ENCODE results near the gene TAOK1. TPM values are rescaled to one million over a fixed set of nuclear protein-coding genes. Genes with fewer than 3 reads are reported as not detected.
A peak's percentile ranks its signal among the peaks of the same experiment; 100 is the strongest.

TAOK1 gene
- total and polyA plus RNA-seq, 2 experiments from 2014 or later = 5.2 to 46.1 TPM

DNA sequence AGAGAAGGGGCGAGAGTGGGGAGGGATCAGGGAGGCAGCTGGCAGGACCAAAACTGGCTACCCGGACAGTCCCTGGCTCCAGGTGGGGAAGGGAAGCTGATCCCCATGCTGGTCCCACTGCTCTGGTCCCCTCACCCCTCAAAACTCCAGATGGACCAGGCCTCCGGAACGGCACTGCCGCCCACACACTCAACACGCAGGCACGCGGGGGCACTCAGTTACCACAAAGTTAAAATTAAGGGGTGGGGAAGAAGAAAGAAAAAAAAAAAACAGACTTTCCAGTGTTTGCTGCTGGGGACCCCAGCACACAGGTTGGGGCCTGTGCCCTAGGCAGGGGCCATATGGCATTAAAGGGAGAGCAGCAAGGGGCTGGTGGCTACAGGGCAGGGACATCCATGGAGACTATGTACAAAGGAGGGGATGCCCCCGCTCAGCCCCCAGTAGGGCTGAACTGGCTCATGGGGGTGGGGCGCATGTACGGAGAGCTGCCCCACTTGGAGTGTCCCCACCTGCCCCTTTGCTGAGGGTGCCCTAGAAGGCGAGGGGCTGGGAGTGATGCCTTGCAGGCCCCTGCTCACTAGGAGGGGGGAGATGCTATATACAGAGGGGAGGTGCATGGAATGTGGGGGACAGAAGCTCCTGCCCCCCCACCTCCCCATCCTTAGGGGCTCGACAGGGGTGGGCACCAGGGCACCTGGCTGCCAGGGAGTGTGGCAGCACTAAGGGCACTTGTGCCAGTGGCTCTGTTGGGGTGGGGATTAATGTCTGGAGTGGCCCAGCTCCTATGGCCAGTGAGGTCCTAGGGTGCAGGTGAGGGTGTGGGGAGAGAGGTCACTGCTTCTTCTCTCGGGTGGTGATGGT, 183.9 kb downstream of the TAOK1 start:
- Histone ChIP-seq H3K79me2 (peaks cover 25% of the 10 kb centered on the region), H3K27ac (peak overlapping the region; percentile 91), H2AFZ (no peak overlapping the region), H3K27me3 (no peaks in the 10 kb centered on the region), H3K4me3 (no peak overlapping the region), H3K4me1 (ENCODE audit: insufficient read depth) (peaks cover 26% of the 10 kb centered on the region), H3K36me3 (replicated peaks; ENCODE audit: insufficient read depth, low read depth) (no peaks in the 10 kb centered on the region), H3K4me2 (no peak overlapping the region), H4K20me1 (ENCODE audit: insufficient read depth, poor library complexity, severe bottlenecking) (no peaks in the 10 kb centered on the region), H3K9me3 (ENCODE audit: low read depth) (no peaks in the 10 kb centered on the region), H3K9me2 (replicated peaks; ENCODE audit: insufficient read depth) (no peaks in the 10 kb centered on the region)
- TF ChIP-seq EZH2 (IDR thresholded peaks at IDR 0.05; ENCODE audit: borderline replicate concordance) (no peak), EZH2phosphoT487 (IDR thresholded peaks at IDR 0.05; ENCODE audit: low read depth, severe bottlenecking, unreplicated experiment) (no peak)
- TF ChIP-seq, protein P1, sequence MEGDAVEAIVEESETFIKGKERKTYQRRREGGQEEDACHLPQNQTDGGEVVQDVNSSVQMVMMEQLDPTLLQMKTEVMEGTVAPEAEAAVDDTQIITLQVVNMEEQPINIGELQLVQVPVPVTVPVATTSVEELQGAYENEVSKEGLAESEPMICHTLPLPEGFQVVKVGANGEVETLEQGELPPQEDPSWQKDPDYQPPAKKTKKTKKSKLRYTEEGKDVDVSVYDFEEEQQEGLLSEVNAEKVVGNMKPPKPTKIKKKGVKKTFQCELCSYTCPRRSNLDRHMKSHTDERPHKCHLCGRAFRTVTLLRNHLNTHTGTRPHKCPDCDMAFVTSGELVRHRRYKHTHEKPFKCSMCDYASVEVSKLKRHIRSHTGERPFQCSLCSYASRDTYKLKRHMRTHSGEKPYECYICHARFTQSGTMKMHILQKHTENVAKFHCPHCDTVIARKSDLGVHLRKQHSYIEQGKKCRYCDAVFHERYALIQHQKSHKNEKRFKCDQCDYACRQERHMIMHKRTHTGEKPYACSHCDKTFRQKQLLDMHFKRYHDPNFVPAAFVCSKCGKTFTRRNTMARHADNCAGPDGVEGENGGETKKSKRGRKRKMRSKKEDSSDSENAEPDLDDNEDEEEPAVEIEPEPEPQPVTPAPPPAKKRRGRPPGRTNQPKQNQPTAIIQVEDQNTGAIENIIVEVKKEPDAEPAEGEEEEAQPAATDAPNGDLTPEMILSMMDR (IDR thresholded peaks at IDR 0.05; ENCODE audit: poor library complexity) = no peak
- 91% methylated on average over 13 of the region's 14 CpGs for WGBS (ENCODE audit: low lambda C conversion rate, missing lambda C conversion rate)
- no peak for DNase-seq (ENCODE audit: low spot score)

DNA sequence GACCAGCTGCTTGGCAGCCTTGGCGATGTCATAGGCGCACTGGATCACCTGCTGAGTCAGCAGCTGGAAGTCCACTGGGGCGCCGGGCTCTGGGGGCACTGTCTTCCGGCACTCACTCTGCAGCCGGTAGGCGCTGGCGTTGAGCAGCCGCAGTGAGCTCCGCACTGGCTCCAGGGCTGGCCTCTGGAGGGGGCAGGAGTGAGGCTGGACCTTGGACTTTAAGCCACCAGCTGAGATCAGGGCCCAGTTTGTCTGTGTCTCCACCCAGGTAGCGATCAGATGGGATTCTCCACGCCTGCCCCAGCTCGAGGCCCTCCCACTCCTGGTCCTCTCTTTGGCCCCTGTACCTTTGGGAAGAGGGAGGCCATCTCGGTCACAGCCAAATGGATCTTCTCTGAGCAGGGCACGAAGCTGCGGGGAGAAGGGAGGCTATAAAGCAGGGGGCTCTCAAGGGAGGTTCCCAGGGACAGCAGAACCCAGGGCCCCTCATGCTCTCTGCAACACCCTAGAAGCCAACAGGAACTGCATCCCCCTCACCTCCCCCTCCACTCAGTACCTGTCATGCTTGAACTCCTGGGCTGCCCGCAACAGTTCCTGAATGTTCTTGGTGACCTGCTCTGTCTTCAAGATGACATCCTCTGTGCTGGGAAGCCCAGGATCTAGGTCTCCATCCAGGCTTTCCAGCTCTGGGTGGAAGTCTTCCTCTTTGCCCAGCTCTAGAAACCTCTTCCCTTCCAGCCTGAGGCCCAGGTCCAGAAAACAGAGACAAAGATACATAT, 184.8 kb downstream of the TAOK1 start:
- peak; percentile 91 for DNase-seq (ENCODE audit: low spot score)
- Histone ChIP-seq H3K4me2 (peak overlapping the region; percentile 40), H3K9me2 (replicated peaks; ENCODE audit: insufficient read depth) (no peaks in the 10 kb centered on the region), H3K36me3 (replicated peaks; ENCODE audit: insufficient read depth, low read depth) (no peaks in the 10 kb centered on the region), H2AFZ (no peak overlapping the region), H3K4me1 (ENCODE audit: insufficient read depth) (peaks cover 19% of the 10 kb centered on the region), H3K27ac (peak overlapping the region; percentile 91), H3K4me3 (no peak overlapping the region), H3K27me3 (no peaks in the 10 kb centered on the region), H3K9me3 (ENCODE audit: low read depth) (no peaks in the 10 kb centered on the region), H3K79me2 (peaks cover 17% of the 10 kb centered on the region), H4K20me1 (ENCODE audit: insufficient read depth, poor library complexity, severe bottlenecking) (no peaks in the 10 kb centered on the region)
- 67% methylated on average over 17 of the region's 17 CpGs for WGBS (ENCODE audit: low lambda C conversion rate, missing lambda C conversion rate)
- TF ChIP-seq EZH2phosphoT487 (IDR thresholded peaks at IDR 0.05; ENCODE audit: low read depth, severe bottlenecking, unreplicated experiment) (no peak), EZH2 (IDR thresholded peaks at IDR 0.05; ENCODE audit: borderline replicate concordance) (no peak)
- TF ChIP-seq, protein P1 (IDR thresholded peaks at IDR 0.05; ENCODE audit: poor library complexity) = no peak

- H3K27me3 ChIP-seq = no peaks in the 10 kb centered on the region
- H3K9me3 ChIP-seq (ENCODE audit: low read depth) = no peaks in the 10 kb centered on the region
- peaks cover 19% of the 10 kb centered on the region for H3K4me1 ChIP-seq (ENCODE audit: insufficient read depth)
- no peaks in the 10 kb centered on the region for H4K20me1 ChIP-seq (ENCODE audit: insufficient read depth, poor library complexity, severe bottlenecking)
- H3K9me2 ChIP-seq (replicated peaks; ENCODE audit: insufficient read depth) = no peaks in the 10 kb centered on the region
- H3K4me2 ChIP-seq = no peak overlapping the region
- H3K27ac ChIP-seq = peak overlapping the region; percentile 87
- H2AFZ ChIP-seq = no peak overlapping the region
- TF ChIP-seq EZH2 (IDR thresholded peaks at IDR 0.05; ENCODE audit: borderline replicate concordance) = no peak
- no peak for TF ChIP-seq EZH2phosphoT487 (IDR thresholded peaks at IDR 0.05; ENCODE audit: low read depth, severe bottlenecking, unreplicated experiment)
- TF ChIP-seq, protein P1 (IDR thresholded peaks at IDR 0.05; ENCODE audit: poor library complexity) = no peak
- 95% methylated on average over 28 of the region's 28 CpGs for WGBS (ENCODE audit: low lambda C conversion rate, missing lambda C conversion rate)
- no peak overlapping the region for H3K4me3 ChIP-seq
- H3K79me2 ChIP-seq = peaks cover 10% of the 10 kb centered on the region
- no peaks in the 10 kb centered on the region for H3K36me3 ChIP-seq (replicated peaks; ENCODE audit: insufficient read depth, low read depth)
- DNase-seq (ENCODE audit: low spot score) = no peak
Measured at GRCh38 chr17:29575511-29576213, 185.5 kb downstream of the TAOK1 start.

Data from hepatocyte (in vitro differentiated cells).